HG02981 (cell line): Measurements from ENCODE around the gene RAPGEF4.

Experiments
- ATAC-seq: cut with Tn5 transposase; IDR thresholded peaks from one replicate; pipeline ENCODE4 v1.9.1; 2021; ENCODE audit warnings: mild to moderate bottlenecking, moderate library complexity; ENCODE audit not compliant: unreplicated experiment

RAPGEF4 gene

DNA sequence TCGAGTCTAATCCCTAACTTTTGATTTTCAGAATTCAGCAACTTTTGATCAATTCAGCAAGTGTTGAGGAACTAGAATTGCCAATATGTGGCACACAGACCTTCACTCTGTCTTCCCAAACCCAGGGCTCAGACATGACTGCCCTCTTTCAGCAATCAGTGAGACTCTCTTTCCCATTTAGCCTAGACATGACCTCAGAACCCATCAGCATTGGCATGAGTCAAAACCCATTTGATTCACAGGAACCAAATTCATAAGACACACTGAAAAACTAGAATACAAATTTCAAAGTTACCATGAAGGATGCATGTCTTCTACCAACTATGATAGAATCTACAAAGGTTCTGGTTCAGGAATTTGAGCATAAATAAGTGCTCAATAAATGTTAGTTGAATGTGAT is 226.4 kb downstream of the RAPGEF4 start:
- ATAC-seq, result no peak

DNA sequence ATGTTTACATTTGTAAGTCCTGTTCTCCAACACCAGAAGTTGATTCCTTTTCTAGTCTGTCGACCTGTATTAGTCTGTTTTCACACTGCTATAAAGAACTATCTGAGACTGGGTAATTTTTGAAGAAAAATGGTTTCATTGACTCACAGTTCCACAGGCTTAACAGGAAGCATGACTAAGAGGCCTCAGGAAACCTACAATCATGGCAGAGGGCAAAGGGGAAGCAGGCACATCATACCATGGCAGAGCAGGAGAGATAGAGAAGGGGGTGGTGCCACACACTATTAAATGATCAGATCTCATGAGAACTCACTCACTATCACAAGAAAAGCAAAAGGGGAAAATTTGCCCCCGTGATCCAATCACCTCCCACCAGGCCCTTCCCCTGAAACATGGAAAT is 227.2 kb downstream of the RAPGEF4 start:
- ATAC-seq, result no peak

DNA sequence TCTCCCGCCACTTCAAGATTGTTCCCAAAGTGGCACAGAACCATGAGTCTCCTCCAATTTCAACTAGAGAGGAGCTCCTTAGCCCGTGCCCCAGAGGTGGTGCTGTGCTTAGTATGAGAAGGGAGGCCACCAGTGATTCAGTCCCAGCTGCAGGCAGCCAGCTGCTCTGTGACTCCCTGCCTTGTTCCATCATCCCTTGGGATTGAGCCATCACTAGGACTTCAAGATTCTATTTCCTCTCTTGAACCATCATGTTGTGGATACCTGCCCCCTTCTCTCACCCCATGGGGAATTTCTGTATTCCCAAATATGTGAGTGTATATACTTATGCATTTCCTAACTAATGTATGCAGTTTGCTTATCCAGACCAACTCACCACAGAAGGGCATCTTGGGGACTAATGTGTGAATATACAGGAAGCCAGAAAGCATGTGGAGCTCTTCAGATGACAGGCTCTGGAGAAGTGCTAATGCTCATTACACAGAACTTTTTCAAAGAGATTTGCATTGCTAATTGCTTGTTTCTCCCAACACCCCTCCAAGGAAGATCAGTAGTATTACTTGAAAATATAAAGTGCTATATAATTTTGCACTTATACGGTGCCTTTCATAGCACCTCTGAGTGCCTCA is 229.0 kb downstream of the RAPGEF4 start:
- ATAC-seq, result no peak

DNA sequence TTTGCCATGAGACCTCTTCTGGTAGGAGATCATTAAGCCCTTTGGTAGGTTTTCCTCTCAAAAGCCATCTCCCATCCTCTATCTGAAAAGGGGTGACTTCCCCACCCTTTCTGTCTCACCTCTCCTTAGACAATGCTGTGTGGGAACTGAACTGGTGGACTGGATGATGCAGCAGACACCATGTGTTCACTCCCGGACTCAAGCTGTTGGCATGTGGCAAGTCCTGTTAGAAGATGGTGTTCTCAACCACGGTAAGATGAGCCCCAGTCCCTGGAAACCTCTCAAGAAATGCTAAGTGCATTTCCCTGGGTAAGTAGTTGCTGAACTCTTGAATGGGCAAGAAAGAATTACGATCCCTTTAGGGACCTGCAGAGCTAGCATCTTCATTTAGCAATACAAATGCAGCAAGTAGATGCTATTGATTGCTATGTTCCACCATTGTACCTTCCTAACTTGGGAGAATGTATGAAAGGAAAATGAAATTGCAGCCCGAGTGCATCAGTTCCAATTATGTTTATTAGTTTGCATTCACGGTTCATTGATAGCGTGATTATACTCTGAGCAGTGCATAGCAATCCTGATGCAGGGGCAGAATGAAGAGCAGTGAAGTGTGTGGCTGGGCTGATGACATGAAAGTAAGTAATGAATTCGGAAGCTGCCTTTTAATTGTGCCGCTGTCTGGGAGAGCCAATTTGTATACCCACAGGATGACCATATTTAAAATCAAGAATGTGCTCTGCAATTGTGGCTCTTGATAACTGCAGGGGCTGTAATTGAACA is 230.0 kb downstream of the RAPGEF4 start:
- no peak for ATAC-seq

DNA sequence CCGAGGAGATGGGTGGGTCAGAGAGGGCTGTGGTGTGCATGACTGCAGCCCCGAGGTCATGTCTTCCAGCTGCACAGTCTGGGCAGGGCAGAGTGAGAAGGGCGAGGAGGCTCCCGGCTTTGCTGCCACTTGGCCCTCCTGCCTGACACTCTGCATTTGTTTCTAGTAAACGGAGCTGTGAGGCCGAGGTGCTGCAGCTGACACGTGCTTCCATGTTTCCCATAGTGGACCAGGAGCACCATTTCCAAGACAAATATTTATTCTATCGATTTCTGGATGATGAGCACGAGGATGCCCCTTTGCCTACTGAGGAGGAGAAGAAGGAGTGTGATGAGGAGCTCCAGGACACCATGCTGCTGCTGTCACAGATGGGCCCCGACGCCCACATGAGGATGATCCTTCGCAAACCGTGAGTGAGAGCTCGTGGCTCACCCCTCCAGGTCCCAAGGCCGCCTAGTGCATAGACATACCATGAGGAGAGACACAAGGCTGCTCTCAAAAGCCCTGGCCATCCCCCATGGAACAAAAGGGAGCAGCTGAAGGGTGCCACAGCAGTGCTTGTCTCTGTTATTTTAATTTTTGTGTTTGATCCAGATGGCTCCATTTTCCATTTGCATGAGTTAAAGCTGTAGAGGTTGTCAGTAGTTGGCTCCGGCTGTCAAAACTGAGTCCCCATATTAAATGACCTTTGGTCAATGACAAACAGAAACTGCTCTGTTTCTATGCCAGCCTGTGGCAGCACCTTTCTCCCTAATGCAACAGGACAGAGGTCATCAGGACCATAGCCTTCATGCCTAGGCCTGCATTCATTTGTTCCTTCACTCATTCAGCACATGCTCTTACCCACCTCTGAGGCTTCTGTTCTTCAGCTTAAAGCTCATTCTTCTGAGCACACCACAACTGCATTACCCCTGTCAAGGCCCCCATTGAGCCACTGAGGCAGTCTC is 231.7 kb downstream of the RAPGEF4 start:
- ATAC-seq, result no peak

DNA sequence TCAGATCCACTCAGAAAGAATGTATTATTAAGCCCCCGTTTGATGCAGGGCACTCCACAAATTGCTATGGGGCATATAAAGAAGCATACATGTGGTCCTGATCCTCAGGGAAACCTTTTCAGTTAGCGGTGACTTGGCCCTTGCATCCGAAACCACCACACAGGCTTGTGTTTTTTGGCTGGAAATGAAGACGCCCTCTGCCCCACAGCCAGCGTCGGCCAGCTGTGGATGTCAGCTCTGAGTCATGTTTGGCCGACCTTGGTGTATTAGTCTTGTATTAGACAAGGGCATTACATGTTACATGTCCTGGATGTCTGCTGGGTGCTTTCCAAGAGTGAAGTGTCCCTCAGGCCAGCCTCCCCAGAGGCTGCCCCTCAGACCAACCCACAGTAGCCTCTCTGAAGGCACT is 232.4 kb downstream of the RAPGEF4 start:
- no peak for ATAC-seq

DNA sequence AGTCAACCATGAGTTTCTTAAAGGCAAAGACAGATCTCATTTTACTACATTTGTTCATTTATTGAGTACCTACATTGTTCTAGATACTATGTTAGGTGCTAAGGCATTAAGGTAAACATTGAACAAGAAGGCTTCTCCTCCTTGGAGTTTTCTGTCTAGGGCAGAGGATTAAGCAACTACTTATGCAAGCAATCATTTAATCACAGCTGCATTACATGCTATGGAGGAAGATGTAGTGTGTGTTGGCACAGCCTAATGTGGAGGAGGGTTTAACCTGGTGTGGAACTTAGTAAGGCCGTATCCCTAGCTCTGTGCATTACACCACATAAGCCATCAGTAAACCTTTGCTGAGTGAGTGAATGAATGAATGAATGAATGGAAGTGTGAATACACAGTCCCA is 233.5 kb downstream of the RAPGEF4 start:
- no peak for ATAC-seq

DNA sequence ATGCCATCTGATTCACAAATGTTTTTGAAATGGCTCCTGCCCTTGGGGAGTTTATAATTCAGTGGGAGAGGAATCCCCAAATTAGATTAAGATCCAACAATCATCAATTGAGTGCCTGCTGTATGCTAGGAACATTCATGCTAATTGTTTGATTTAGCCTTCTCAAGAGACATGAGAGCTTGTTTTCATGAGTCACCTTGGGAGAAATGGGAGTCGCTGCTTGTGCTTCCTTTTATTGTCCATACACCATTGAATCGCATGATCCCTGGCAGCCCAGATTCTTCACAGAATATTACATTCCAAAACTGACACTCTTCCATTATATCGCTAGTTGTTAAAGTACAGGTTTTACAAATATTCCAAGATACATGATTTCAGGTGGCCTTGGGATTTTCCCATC is 234.0 kb downstream of the RAPGEF4 start:
- no peak for ATAC-seq

DNA sequence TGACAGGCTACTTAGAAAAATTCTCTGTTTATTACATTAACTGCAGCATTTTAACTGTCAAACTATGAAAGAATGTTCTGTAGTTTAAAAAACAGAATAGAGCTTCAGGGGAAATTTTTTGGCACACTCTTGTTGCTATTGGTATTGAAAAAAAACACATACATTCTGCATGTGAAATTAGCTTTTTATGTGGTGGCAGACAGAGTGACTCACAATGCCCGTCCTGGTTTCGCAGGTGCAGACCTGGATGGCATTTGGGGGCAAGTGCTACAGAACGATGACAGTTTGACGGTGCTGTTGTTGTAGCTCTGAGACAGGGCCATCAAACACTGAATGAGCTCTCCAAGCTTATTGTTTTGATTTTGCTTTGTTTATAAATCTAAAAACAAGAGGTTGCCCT is 235.0 kb downstream of the RAPGEF4 start:
- ATAC-seq, result no peak

DNA sequence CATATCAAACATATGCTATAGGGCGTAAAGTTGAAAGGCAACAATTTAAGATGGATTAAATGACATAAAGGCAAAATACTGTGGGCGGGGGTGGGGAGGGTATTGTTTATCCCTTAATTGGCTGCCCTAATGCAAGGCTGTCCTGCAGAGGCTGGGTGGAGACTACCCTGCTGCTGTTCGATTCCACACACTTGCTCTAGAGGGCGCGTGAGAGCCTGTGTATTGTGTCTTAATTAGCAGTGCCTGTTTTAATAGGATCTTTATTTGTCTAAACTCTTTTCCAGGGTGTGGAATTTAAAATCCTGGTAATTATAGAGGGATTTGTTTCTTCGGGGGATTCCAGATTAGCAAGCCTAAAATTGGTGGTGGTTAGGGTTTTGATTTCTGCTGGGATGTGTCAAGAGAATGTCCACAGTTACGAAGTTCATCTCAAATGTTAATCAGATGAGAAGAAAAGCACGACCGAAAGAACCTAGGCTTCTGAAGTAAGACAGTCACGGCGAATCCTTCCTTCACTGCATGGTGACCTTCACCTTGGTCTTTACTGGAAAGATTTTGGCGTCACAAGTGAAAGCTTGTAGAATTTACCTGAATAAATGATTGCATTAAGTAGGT is 236.5 kb downstream of the RAPGEF4 start:
- ATAC-seq, result peak; percentile 73

DNA sequence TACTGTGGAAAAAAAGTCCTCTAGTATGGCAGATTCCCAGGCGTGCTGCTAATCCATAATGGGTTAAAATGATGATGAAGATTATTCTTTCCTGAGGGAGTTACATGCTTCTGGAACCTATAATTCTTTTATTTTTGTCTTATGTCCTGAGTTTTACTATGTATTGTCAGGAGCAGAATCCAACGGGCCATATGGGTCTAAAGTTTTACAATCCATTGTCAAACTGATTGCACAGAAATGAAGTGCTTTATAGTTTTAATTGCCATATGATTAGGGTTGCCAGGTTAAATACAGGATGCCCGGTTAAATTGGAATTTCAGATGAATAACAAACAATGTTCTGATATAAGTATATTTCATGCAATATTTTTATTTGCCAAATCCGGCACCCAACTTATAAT is 239.1 kb downstream of the RAPGEF4 start:
- no peak for ATAC-seq

DNA sequence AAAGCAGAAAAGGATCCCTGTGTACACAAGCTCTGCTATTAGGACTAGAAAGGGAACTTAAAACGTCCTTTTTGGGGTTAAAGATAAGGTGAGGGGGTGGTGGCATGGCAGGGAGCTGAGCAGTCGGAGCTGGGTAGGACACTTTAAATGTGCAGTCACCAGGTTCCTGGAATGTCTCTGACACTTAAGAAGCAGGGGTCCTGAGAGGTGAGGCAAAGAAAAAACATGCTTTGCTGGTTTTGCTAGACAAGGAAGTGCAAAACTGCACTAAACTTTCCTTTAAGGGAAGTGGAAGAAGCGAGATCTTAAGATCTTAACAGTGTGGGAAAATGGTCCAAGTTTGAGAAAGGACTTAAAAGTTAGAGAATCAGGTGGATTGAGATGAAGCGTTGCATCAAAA is 240.5 kb downstream of the RAPGEF4 start:
- no peak for ATAC-seq

DNA sequence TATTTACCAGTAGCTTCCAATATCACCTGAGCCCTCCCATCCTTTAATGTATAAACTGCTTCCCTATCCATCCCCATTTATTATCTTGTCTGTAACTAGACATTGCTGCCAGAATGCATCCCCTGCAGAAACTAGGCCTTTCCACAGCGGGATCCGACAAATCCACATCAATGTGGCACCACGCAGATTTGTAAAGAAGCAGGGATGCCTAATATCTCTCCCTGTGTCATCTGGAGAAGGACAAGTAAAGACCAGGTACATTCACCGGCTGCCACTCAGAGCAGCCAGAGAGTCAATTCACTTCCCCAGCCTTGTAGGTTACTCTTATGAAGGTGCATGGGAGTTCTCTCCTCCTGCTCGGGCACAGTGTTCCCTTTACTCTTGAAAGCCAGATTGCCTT is 241.2 kb downstream of the RAPGEF4 start:
- ATAC-seq, result no peak

DNA sequence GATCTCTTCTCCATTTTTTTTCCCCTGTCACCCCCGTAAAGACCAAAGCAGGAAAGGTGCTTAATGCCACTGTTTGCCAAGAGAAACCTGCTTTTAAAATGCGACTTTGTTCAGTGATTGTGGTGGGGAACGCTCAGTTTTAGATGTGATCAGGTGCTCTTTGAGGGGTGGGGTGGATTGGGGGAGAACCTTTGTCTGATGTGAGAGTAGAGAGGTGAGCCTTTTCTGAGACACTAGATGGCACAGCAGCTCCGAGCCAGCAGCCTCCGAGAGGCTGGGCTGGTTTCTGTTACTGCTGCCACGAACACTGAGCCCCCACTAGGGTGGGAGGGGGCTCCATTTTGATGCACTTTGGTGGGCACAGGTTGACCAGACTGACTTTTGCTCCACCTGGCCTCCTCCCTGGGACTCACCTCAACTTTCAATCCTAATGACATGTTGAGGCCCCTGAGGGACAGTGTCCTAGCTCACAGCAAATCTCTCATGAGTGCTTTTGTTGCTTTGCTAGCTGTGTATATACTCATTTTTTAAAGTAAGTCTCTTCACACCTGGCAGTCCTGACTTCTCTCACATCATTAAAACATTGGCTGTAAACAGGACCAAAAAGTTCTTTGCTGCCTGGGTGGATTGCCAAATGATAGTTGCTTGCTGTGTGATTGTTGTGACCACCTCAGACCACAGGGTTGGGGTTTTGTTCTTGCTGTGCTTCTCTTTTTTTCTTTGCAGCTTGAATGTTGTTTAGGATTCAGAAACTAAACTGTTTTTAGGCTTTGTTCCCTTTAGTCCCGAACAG is 241.8 kb downstream of the RAPGEF4 start:
- ATAC-seq, result no peak

DNA sequence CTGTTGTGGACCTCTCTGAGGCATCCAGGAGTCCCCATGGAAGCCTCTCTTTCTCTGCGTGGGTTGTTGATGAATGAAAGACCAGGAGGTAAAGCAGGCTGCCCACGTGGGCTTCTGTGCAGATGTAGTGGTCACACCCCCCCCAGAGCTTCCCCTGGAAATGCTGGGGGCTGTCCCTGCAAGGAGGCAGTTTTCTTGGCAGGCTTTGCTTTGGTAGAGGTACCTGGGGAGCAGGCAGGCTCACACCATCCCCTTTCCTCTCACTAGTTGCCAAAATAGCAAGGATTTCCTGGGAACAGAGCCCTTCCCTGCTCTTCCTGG is 242.4 kb downstream of the RAPGEF4 start:
- ATAC-seq, result no peak

DNA sequence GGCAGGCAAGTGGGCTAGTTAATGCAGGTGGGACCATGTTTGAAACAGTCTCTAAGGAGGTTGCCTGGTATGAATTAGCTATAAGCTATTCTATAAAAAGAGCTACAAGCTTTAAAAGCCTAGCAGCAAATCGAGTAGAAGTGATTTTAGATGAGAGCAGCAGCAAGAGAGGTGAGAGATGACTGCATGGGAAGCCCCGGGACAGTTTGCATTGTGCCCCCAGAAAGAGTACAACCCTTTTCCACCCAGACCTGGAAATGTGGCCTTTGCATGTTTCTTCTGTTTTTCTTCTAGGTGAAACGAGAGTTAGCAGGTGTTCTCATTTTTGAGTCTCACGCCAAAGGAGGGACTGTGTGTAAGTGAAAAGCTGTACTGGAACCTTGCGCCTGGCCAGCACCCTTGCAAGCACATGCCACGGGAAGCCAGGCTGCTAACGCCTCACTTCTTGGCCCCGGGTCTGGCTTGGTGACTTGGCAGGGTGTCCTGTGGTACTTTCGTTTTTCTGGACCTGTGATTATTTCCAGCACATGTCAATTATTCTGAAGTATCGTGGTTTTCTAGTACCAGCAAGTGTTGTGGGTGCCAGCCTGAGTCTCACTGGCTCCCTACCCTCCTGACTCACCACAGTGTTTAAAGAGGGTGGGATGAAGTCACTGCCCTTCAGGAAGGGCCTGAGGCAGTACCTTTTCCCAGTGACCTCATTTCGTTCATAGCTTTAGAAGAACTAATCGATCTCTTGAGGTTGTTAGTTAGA is 249.7 kb downstream of the RAPGEF4 start:
- ATAC-seq, result no peak

DNA sequence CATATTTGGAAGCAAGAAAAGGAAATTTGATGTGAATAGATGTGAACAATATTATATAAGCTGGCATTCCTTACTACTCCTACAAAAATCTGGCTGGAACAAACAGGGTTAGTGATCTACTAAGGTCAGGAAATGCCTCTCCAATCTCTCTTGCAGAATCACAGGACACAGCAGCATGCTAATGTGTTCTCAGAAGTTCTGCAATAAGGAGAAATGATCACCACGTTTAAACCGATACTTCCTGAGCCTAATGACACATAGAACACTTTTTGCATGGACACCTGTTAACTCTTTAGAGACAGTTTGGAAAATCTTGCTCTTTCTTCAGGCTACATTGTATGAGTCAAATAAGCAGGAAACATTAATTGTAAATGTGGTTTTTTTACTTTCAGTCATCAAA is 250.4 kb downstream of the RAPGEF4 start:
- no peak for ATAC-seq

DNA sequence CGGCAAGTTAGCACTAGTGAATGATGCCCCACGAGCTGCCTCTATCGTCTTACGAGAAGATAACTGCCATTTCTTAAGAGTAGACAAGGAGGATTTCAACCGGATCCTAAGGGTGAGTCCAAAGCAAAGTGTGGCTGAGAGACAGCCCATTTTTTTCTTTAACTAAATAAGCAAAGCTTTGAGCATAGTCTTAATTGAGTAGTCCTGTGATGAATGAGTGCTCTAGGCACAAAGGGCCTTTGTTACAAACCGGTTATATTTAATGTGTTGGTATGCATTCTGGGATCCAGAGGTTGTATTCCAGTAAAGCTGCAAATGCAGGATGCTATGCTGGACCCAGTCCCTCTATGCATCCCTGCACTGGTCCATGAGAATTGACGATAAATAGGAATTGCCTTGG is 253.1 kb downstream of the RAPGEF4 start:
- no peak for ATAC-seq

DNA sequence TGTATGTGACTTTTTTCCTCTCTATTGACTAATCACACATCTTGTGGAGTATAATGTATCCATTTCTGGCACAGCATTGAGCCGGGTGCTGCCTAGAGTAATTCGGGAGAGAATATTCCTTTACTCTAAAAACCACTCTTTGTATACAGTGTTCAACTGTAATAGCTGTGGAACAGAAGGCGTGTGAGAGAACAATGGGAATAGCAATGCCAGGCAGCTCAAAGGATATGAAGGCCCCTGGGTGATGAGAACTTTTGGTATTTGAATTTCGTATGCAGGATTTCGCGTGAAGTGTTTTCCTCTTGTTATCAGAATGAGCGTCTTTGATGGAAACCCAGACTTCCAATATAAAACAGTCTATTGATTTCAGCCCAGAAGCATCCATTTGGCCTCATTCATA is 255.4 kb downstream of the RAPGEF4 start:
- ATAC-seq, result no peak

DNA sequence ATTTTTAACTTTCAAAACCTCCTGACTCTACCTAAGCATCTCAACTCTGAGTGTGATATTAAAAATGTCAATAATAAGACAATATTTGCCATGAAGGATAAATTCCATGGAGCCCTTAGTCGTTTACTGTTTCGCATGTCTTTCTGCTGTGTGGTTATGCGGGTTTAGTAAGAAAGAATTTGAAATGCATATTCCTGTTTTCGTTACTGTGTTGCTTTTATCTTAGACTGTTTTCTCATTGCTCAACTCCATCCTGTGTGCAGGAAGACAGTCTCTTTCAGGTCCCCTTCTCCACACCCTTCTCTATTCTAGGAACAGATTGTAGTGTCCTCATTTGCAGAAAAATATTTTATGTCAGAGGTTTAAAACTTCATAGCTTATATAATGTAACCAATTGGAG is 257.5 kb downstream of the RAPGEF4 start:
- ATAC-seq, result no peak
